Measurements from ENCODE around the gene CRADD. TPM values are rescaled to one million over a fixed set of nuclear protein-coding genes. Genes with fewer than 3 reads are reported as not detected.
A peak's percentile ranks its signal among the peaks of the same experiment; 100 is the strongest.

CRADD gene
- total RNA-seq, 1 donor from 2014 or later: 9.8 TPM

DNA sequence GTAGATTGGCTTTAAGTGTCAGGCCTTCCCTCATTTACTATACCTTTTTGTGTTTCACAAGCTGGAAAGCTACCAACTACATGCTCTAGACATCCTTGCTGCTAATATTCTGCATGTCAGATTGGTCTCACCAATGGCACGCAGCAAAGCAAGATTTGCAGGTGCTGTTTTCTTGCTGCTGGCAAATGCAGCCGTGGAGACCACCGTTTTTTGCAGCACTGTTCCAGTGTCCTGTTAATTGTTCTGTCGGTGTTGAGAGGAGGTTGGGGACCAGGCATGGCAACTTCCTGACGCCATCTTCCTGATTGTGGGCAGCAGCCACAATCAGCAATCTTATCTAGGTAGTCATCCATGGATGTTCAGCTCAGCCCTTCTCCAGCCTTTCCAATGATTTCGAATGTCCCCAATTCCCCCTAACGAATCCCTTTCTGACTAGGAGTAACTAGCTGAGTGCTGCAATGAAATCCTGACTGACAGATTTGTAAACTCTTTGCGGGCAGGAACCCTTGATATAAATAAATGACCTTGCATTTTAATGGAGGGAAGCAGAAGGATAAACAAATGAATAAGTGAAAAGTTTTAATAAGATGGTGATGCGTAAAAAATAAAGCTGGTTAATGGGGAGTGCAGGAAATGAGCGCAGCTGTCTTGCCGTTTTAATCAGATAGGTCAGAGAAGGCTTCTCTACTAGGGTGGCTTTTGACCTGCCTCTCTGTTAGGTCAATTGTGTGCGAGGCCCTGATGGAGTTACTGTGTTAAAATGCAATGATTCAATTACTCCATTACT, 574 bp upstream of the CRADD start:
- DNase-seq (ENCODE audit: low read depth, low spot score): no peak
- H3K27me3 Mint-ChIP-seq (ENCODE audit: low read depth): peaks cover 3% of the 10 kb centered on the region
- peaks cover 24% of the 10 kb centered on the region for H3K4me1 Mint-ChIP-seq
- peaks cover 3% of the 10 kb centered on the region for H3K36me3 Mint-ChIP-seq (ENCODE audit: low read depth)
- H3K4me3 Mint-ChIP-seq: peak overlapping the region; percentile 97
- H3K9me3 Mint-ChIP-seq: no peaks in the 10 kb centered on the region
- TF ChIP-seq CTCF (conservative IDR thresholded peaks at IDR 0.05): no peak
- H3K27ac Mint-ChIP-seq (ENCODE audit: unreplicated experiment): peak overlapping the region; percentile 51

- peaks cover 3% of the 10 kb centered on the region for H3K27me3 Mint-ChIP-seq (ENCODE audit: low read depth)
- no peaks in the 10 kb centered on the region for H3K9me3 Mint-ChIP-seq
- peak overlapping the region; percentile 97 for H3K4me3 Mint-ChIP-seq
- TF ChIP-seq CTCF (conservative IDR thresholded peaks at IDR 0.05): no peak
- peaks cover 3% of the 10 kb centered on the region for H3K36me3 Mint-ChIP-seq (ENCODE audit: low read depth)
- H3K4me1 Mint-ChIP-seq: peaks cover 25% of the 10 kb centered on the region
- DNase-seq (ENCODE audit: low read depth, low spot score): no peak
- H3K27ac Mint-ChIP-seq (ENCODE audit: unreplicated experiment): peak overlapping the region; percentile 59
These were observed 1.6 kb downstream of the CRADD start for GRCh38 chr12:93678779-93679178.

DNA sequence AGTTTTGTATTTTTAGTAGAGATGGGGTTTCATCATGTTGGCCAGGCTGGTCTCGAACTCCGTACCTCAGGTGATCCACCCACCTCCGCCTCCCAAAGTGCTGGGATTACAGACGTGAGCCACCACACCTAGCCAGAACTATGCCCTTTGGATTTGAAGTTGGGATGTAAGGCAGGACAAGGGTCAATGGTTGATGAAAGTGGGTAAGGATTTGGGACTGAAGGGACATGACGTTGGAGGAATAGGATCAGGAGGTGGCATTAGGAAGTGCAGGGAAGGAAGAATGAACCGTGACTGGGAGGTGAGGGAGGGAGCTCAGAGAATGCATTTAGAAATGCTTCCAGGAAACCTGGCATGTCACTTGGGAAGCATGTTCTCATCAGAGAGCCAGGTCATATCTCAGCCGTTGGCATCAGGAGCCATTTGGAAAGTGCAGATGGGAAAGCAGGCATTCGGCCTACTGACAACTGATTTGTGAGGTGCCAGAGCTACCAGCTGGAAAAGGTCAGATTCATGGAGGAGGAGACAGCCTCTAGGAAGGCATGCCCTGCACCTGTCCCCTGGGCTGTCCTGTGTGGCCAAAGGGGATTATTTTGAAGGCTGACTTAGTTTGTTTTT, 2.2 kb downstream of the CRADD start:
- DNase-seq (ENCODE audit: low read depth, low spot score): no peak
- TF ChIP-seq CTCF (conservative IDR thresholded peaks at IDR 0.05): no peak
- Mint-ChIP-seq H3K27ac (ENCODE audit: unreplicated experiment) (peak overlapping the region; percentile 5), H3K36me3 (ENCODE audit: low read depth) (peaks cover 3% of the 10 kb centered on the region), H3K4me1 (peaks cover 25% of the 10 kb centered on the region), H3K27me3 (ENCODE audit: low read depth) (no peaks in the 10 kb centered on the region), H3K4me3 (peak overlapping the region; percentile 54), H3K9me3 (no peaks in the 10 kb centered on the region)

DNA sequence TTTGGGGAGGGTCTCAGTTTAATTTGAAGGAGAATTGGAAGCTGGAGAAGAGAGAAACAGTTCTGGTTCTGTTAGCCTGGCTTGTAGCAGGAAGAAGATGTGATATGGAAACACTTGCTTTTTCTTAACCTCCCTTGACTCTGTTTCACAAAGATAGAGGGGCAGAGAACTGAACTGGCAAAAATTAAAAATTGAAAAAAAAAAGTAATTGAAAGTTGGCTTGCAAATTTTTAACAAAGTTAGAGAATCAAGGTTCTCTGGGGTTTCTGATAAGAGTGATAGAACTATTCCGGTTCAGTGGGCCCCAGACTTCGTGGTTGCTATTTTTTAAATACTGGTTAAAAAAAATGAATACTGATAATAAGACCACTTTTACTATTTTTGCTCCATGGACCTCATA, 2.8 kb downstream of the CRADD start:
- Mint-ChIP-seq H3K4me3 (peak overlapping the region; percentile 54), H3K9me3 (no peaks in the 10 kb centered on the region), H3K4me1 (peaks cover 25% of the 10 kb centered on the region), H3K36me3 (ENCODE audit: low read depth) (peaks cover 3% of the 10 kb centered on the region), H3K27me3 (ENCODE audit: low read depth) (no peaks in the 10 kb centered on the region), H3K27ac (ENCODE audit: unreplicated experiment) (no peak overlapping the region)
- TF ChIP-seq CTCF (conservative IDR thresholded peaks at IDR 0.05): no peak
- no peak for DNase-seq (ENCODE audit: low read depth, low spot score)

GRCh38 chr12:93682846-93683261, 5.7 kb downstream of the CRADD start:
- peaks cover 13% of the 10 kb centered on the region for H3K4me1 Mint-ChIP-seq
- H3K36me3 Mint-ChIP-seq (ENCODE audit: low read depth): peaks cover 3% of the 10 kb centered on the region
- H3K9me3 Mint-ChIP-seq: no peaks in the 10 kb centered on the region
- H3K27me3 Mint-ChIP-seq (ENCODE audit: low read depth): no peaks in the 10 kb centered on the region
- no peak overlapping the region for H3K27ac Mint-ChIP-seq (ENCODE audit: unreplicated experiment)
- no peak for TF ChIP-seq CTCF (conservative IDR thresholded peaks at IDR 0.05)
- DNase-seq (ENCODE audit: low read depth, low spot score): no peak
- H3K4me3 Mint-ChIP-seq: no peak overlapping the region
